NB4 (cell line): ENCODE results near the gene CCDC127.

ENCODE experiments used
- DNase-seq: peaks from one replicate; pipeline ENCODE4 v3.0.0; 2010; ENCODE audit warnings: low read depth
- H3K4me3 ChIP-seq: one replicate; pipeline ENCODE4 v1.5.1; 2011; ENCODE audit warnings: mild to moderate bottlenecking, low read depth, low read length, moderate library complexity
- MYC ChIP-seq: IDR thresholded peaks from 2 replicates; pipeline ENCODE4 v1.6.1; 2011; ENCODE audit warnings: low read depth, low read length
- POLR2A ChIP-seq: IDR thresholded peaks from 2 replicates; pipeline ENCODE4 v1.6.1; 2011; ENCODE audit warnings: mild to moderate bottlenecking; ENCODE audit not compliant: insufficient read length; ENCODE audit errors: extremely low read depth
- TF ChIP-seq, protein P1 (sequence below): IDR thresholded peaks from 2 replicates; pipeline ENCODE4 v1.6.1; 2011; ENCODE audit warnings: low read depth, low read length
- TF ChIP-seq, protein P2 (sequence below): IDR thresholded peaks from one replicate; pipeline ENCODE4 v1.5.1; 2012; ENCODE audit warnings: low read depth, low read length

Gene CCDC127

DNA sequence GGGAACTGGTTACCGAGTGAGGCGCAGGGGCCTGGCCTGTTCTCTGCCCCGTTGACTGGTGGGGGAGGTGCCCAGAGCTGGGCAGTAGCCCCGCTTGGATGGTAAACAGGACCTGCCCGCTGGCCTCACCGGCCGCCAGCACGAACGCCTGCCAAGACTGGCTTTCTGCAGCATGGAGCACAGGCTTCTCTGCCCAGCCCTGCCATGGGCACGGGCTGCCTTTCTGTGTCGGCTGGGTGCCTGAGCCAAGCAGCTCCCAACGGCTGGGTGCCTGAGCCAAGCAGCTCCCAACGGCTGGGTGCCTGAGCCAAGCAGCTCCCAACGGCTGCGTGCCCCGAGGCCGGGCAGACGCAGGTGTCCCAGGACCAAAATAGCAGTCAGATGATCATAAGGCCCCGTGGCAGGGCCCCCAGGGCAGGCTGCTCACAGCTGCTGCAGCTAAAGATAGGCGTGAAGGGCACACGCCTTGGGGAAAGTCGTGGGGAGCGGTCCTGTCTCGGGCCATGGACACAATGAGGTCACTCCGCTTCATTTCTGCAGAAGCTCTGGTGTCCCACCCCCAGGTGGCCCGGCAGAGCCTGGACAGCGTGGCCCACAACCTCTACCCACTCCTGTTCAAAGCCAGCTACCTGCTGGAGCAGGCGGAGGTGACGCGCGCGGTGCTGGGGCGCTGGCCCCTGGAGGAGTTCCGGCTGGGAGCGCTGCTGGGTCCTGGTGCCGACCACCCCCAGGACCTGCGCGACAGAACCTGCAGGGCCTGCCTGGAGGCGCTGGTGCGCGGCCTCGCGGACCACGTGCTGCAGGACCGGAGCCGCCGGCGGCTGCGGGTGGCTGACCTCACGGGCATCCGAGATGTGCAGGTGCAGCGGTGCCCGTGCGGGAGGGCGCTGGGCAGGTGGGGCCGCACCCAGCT, 26.7 kb downstream of the CCDC127 start, which contains the start of gene LRRC14B:
LRRC14B (plus strand) TSS at position 460 of the 913 bp plus-strand sequence; CDS start at position 504, 44 bp downstream.
- TF ChIP-seq POLR2A, result no peak
- TF ChIP-seq, protein P1, sequence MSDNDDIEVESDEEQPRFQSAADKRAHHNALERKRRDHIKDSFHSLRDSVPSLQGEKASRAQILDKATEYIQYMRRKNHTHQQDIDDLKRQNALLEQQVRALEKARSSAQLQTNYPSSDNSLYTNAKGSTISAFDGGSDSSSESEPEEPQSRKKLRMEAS, result no peak
- TF ChIP-seq, protein P2, sequence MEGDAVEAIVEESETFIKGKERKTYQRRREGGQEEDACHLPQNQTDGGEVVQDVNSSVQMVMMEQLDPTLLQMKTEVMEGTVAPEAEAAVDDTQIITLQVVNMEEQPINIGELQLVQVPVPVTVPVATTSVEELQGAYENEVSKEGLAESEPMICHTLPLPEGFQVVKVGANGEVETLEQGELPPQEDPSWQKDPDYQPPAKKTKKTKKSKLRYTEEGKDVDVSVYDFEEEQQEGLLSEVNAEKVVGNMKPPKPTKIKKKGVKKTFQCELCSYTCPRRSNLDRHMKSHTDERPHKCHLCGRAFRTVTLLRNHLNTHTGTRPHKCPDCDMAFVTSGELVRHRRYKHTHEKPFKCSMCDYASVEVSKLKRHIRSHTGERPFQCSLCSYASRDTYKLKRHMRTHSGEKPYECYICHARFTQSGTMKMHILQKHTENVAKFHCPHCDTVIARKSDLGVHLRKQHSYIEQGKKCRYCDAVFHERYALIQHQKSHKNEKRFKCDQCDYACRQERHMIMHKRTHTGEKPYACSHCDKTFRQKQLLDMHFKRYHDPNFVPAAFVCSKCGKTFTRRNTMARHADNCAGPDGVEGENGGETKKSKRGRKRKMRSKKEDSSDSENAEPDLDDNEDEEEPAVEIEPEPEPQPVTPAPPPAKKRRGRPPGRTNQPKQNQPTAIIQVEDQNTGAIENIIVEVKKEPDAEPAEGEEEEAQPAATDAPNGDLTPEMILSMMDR, result no peak
- TF ChIP-seq MYC, result no peak
- no peak for DNase-seq
- no peak within 1 kb of the TSS for H3K4me3 ChIP-seq

DNA sequence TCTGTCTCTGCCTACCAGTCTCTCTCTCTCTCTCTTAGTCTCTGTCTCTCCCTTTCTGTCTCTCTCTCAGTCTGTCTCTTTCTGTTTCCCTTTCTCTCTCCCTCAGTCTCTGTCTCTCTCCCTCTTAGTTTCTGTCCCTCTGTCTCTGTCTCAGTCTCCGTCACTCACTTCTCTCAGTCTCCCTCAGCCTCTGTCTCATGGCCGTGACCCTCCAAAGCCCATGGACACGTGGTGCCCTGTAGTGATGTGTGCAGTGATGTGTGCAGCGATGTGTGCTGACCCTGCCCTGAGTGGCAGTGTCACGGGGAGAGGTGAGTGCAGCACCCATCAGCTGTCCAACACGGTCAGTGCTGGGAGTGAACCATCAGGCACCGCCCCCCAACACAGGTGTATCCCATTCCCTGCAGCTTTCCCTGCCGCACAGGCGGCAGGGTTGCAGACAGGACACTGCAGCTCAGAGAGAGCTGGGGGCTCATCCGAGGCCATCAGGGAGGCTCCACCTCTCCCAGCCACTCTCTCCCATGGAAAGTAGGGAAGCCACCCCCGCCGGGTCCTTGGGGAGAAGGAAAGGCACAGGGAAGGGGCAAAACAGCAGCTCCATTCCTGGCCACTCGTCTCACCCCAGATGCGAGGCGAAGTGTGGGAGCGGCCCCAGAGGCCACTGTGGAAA, 27.5 kb downstream of the CCDC127 start:
- DNase-seq, result no peak
- H3K4me3 ChIP-seq, result no peak overlapping the region
- no peak for TF ChIP-seq MYC
- TF ChIP-seq POLR2A, result no peak
- TF ChIP-seq, protein P1, result no peak
- TF ChIP-seq, protein P2, result no peak

- TF ChIP-seq, protein P2, result no peak
- TF ChIP-seq POLR2A (no peak), MYC (no peak)
- TF ChIP-seq, protein P1, result no peak
- no peak overlapping the region for H3K4me3 ChIP-seq
- no peak for DNase-seq
Measured at GRCh38 chr5:189976-190365, 28.0 kb downstream of the CCDC127 start.

- TF ChIP-seq MYC (no peak), POLR2A (no peak)
- TF ChIP-seq, protein P1, result no peak
- TF ChIP-seq, protein P2, result no peak
Measured at GRCh38 chr5:189486-189885, 28.5 kb downstream of the CCDC127 start.

DNA sequence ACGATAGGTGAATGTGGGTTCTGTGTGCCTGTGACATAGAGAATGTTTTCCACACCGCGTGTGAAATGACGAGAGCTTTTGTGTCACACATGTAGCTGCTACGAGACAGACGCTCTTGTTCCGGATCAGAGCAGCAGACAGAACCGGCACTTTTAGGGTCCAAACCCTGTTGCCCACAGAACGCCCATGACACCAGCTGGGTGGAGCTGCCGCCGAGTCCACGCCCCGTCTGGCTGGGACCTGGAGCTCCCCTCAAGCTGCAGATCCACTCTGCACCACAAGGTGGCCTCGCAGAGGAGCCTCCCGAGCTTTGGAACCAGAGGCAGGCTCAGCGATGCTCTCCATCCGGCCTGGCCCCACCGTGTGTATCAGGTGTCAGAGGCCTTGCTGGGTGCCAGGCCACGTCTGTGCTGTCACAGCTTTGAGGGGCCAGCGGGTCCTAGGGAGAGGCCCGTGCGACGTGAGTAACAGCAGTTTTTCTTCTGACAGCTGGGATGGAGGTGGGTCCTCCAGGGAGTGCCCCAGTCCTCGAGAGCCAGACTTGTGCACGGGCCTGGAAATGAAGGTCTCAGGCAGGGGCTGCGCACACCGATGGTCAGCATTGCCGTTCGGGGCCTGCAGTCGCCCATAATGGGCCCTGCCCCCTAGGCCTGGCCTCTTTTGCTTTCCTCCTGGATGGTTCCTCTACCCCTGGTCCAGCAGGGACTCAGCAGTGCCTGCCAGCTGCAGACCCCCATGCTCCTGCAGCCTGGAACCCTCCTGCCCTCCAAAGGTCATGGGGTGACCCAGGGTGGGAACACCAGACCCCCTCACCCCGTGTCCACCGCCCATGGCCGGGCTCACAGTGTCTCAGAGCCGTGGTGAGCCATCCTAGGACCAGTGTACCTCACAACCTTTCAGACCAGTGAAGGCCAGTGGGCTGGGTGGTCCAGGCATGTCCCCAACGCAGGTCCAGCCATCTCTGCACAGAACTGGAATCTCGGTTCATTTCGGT, 29.2 kb downstream of the CCDC127 start:
- H3K4me3 ChIP-seq, result no peak overlapping the region
- TF ChIP-seq, protein P1, result no peak
- TF ChIP-seq, protein P2, result peak; percentile 91
- peak; percentile 79 for DNase-seq

More at GRCh38 chr5:189486-189885, 28.5 kb downstream of the CCDC127 start:
- H3K4me3 ChIP-seq, result no peak overlapping the region
- no peak for DNase-seq
